ENCODE results near the gene CD300E.

GRCh38 chr17:74604761-74605160, 18.8 kb downstream of the CD300E start:
- TF ChIP-seq, protein P1, sequence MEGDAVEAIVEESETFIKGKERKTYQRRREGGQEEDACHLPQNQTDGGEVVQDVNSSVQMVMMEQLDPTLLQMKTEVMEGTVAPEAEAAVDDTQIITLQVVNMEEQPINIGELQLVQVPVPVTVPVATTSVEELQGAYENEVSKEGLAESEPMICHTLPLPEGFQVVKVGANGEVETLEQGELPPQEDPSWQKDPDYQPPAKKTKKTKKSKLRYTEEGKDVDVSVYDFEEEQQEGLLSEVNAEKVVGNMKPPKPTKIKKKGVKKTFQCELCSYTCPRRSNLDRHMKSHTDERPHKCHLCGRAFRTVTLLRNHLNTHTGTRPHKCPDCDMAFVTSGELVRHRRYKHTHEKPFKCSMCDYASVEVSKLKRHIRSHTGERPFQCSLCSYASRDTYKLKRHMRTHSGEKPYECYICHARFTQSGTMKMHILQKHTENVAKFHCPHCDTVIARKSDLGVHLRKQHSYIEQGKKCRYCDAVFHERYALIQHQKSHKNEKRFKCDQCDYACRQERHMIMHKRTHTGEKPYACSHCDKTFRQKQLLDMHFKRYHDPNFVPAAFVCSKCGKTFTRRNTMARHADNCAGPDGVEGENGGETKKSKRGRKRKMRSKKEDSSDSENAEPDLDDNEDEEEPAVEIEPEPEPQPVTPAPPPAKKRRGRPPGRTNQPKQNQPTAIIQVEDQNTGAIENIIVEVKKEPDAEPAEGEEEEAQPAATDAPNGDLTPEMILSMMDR (IDR thresholded peaks at IDR 0.05; ENCODE audit: extremely low read depth in 1 of 2, insufficient read depth in 1 of 2, low read depth in 1 of 2, low read length in 2 of 2) = no peak
- TF ChIP-seq EZH2 (IDR thresholded peaks at IDR 0.05; ENCODE audit: borderline replicate concordance, low read depth, low read length, severe bottlenecking) (no peak), JUN (IDR thresholded peaks at IDR 0.05; ENCODE audit: borderline replicate concordance, insufficient read depth, insufficient read length, low read depth) (no peak), POLR2AphosphoS5 (IDR thresholded peaks at IDR 0.05; ENCODE audit: insufficient read depth, low read depth, low read length) (no peak), FOS (IDR thresholded peaks at IDR 0.05; ENCODE audit: borderline replicate concordance, insufficient read depth, low read length) (no peak), POLR2A (IDR thresholded peaks at IDR 0.05; ENCODE audit: low read depth, low read length) (no peak), GATA2 (IDR thresholded peaks at IDR 0.05; ENCODE audit: insufficient read depth, insufficient read length, low read depth, low read length) (no peak), MAX (IDR thresholded peaks at IDR 0.05; ENCODE audit: insufficient read depth, insufficient read length) (no peak), MYC (IDR thresholded peaks at IDR 0.05; ENCODE audit: low read depth, low read length) (no peak)

Measured in endothelial cell of umbilical vein (primary cell).